HepG2 (cell line): Measurements from ENCODE around the gene SEZ6. TPM values are rescaled to one million over a fixed set of nuclear protein-coding genes. Genes with fewer than 3 reads are reported as not detected.

ENCODE experiments used
- AHR ChIP-seq: IDR thresholded peaks from 2 replicates; pipeline ENCODE4 v1.6.1; 2018; ENCODE audit warnings: missing genetic modification reagents, missing compliant biosample characterization
- EHMT2 ChIP-seq: fragments of 200-600 bp; sonication (generic); IDR thresholded peaks from 2 replicates; pipeline ENCODE4 v1.7.0; 2017; ENCODE audit warnings: antibody characterized with exemption, low read depth, low read length, borderline replicate concordance
- FOXO4 ChIP-seq: sonication (generic); formaldehyde crosslinking; conservative IDR thresholded peaks from 2 replicates; pipeline ENCODE4 v1.8.1; 2023; ENCODE audit warnings: missing genetic modification reagents
- IRF2 ChIP-seq: IDR thresholded peaks from 2 replicates; pipeline ENCODE4 v1.6.1; 2018; ENCODE audit warnings: missing genetic modification reagents, missing compliant biosample characterization
- LRRFIP1 ChIP-seq: sonication (generic); formaldehyde crosslinking; conservative IDR thresholded peaks from 2 replicates; pipeline ENCODE4 v1.4.0; 2020; ENCODE audit warnings: missing genetic modification reagents
- MAFK ChIP-seq, 2 experiments: IDR thresholded peaks in 1 of 2; conservative IDR thresholded peaks in 1 of 2; 2 replicates each; pipeline ENCODE4 v1.6.1; 2011; ENCODE audit warnings: improper control_type of control experiment in 2 of 2, low read length in 2 of 2
- MIXL1 ChIP-seq: IDR thresholded peaks from 2 replicates; pipeline ENCODE4 v1.6.1; 2016
- MTERF4 ChIP-seq: sonication (generic); formaldehyde crosslinking; IDR thresholded peaks from 2 replicates; pipeline ENCODE4 v1.8.0; 2023; ENCODE audit warnings: mild to moderate bottlenecking, missing genetic modification reagents
- THAP8 ChIP-seq: sonication (generic); formaldehyde crosslinking; IDR thresholded peaks from 2 replicates; pipeline ENCODE4 v1.5.1; 2020; ENCODE audit warnings: missing genetic modification reagents, mild to moderate bottlenecking, borderline replicate concordance
- ZIK1 ChIP-seq: sonication (generic); formaldehyde crosslinking; IDR thresholded peaks from 2 replicates; pipeline ENCODE4 v1.5.0; 2020; ENCODE audit warnings: mild to moderate bottlenecking, low read depth, missing genetic modification reagents, borderline replicate concordance
- ZMAT5 ChIP-seq: sonication (generic); formaldehyde crosslinking; IDR thresholded peaks from 2 replicates; pipeline ENCODE4 v1.5.0; 2020; ENCODE audit warnings: mild to moderate bottlenecking, low read depth, missing genetic modification reagents, borderline replicate concordance
- ZNF432 ChIP-seq: sonication (generic); formaldehyde crosslinking; IDR thresholded peaks from 2 replicates; pipeline ENCODE4 v1.5.0; 2020; ENCODE audit warnings: missing genetic modification reagents, mild to moderate bottlenecking, borderline replicate concordance
- ZNF441 ChIP-seq: sonication (generic); formaldehyde crosslinking; IDR thresholded peaks from 2 replicates; pipeline ENCODE4 v1.7.0; 2021; ENCODE audit warnings: missing genetic modification reagents, borderline replicate concordance
- ZNF484 ChIP-seq: sonication (generic); formaldehyde crosslinking; IDR thresholded peaks from 2 replicates; pipeline ENCODE4 v1.5.1; 2020; ENCODE audit warnings: mild to moderate bottlenecking, low read depth, missing genetic modification reagents, borderline replicate concordance
- ZNF552 ChIP-seq: sonication (generic); formaldehyde crosslinking; IDR thresholded peaks from 2 replicates; pipeline ENCODE4 v1.9.0; 2022; ENCODE audit warnings: missing genetic modification reagents, mild to moderate bottlenecking, borderline replicate concordance
- ZNF570 ChIP-seq: sonication (generic); formaldehyde crosslinking; IDR thresholded peaks from 2 replicates; pipeline ENCODE4 v1.4.0; 2020; ENCODE audit warnings: mild to moderate bottlenecking, missing genetic modification reagents, borderline replicate concordance
- ZNF589 ChIP-seq: sonication (generic); formaldehyde crosslinking; conservative IDR thresholded peaks from 2 replicates; pipeline ENCODE4 v1.8.0; 2022; ENCODE audit warnings: mild to moderate bottlenecking, moderate library complexity, missing genetic modification reagents
- ZNF790 ChIP-seq: sonication (generic); formaldehyde crosslinking; IDR thresholded peaks from 2 replicates; pipeline ENCODE4 v1.8.0; 2022; ENCODE audit warnings: missing genetic modification reagents, mild to moderate bottlenecking, borderline replicate concordance
- ZNF83 ChIP-seq: sonication (generic); formaldehyde crosslinking; IDR thresholded peaks from 2 replicates; pipeline ENCODE4 v1.4.0; 2020; ENCODE audit warnings: missing genetic modification reagents, mild to moderate bottlenecking, borderline replicate concordance
- ZSCAN31 ChIP-seq: sonication (generic); formaldehyde crosslinking; IDR thresholded peaks from 2 replicates; pipeline ENCODE4 v1.5.0; 2020; ENCODE audit warnings: low read depth, mild to moderate bottlenecking, missing genetic modification reagents
- polyA plus RNA-seq, 8 experiments: library from polyadenylated mRNA; depleted of rRNA in 3 of 8; stranded (reverse) in 7 of 8; unstranded in 1 of 8; fragments of >200 nt; fragmentation: Illumina TruSeq in 4 of 8; extraction: Trizol in 4 of 8; gene quantifications; 2 replicates each; pipeline versions ENCODE4 v1.2.1 to v1.2.3, GENCODE V29; 2011 to 2016; ENCODE audit warnings: low read depth in 4 of 8, missing spikeins in 1 of 8, mixed read lengths in 1 of 8; ENCODE audit not compliant: insufficient read depth in 1 of 8
- total RNA-seq, 5 experiments: library from RNA; depleted of rRNA; stranded (reverse); fragments of >200 nt; fragmentation: Illumina TruSeq; extraction: Trizol; gene quantifications; 2 replicates each; pipeline ENCODE4 v1.2.3, GENCODE V29; 2016; ENCODE audit warnings: low read depth in 1 of 5

Gene SEZ6
- total and polyA plus RNA-seq, 2 of the 13 experiments (the other 11 are each of a cell fraction or from before 2014, with no cell fraction given) = not detected

GRCh38 chr17:28951428-28951990 lies 54.3 kb downstream of the SEZ6 start, which contains the start of gene PHF12 (continued):
- TF ChIP-seq EHMT2 (no peak), ZIK1 (no peak), ZNF432 (CRISPR knock-in tag) (no peak), FOXO4 (no peak), ZNF441 (CRISPR knock-in tag) (no peak), ZMAT5 (no peak), ZNF570 (CRISPR knock-in tag) (no peak), MAFK (conservative IDR thresholded peaks at IDR 0.05 in 1 of 2, IDR thresholded peaks at IDR 0.05 in 1 of 2; ENCODE audit: low read length in 2 of 2) (no peak), AHR (CRISPR knock-in tag) (no peak), THAP8 (CRISPR knock-in tag) (no peak), ZNF83 (CRISPR knock-in tag) (no peak), MTERF4 (CRISPR knock-in tag) (no peak), IRF2 (CRISPR knock-in tag) (no peak), ZNF790 (CRISPR knock-in tag) (no peak), LRRFIP1 (CRISPR knock-in tag) (no peak), MIXL1 (CRISPR knock-in tag) (no peak), ZNF552 (CRISPR knock-in tag) (no peak), ZSCAN31 (CRISPR knock-in tag) (no peak), ZNF484 (no peak), ZNF589 (CRISPR knock-in tag) (no peak)
